Spinal cord (tissue), 10 donors: Measurements from ENCODE around the gene ZNF486. TPM values are rescaled to one million over a fixed set of nuclear protein-coding genes. Genes with fewer than 3 reads are reported as not detected.
A peak's percentile ranks its signal among the peaks of the same experiment; 100 is the strongest.
"Not testable (repeated sequence)": the region's sequence is repeated elsewhere in the genome, so short reads cannot be mapped to it uniquely, and the experiment has no call there.

ENCODE experiments used
- DNase-seq, 6 donors: peaks; one replicate each; pipeline versions ENCODE4 v3.0.0 to v3.0.0-alpha.2; 2013 to 2015; ENCODE audit warnings: low spot score in 6 of 6, low read depth in 4 of 6
- H3K27ac ChIP-seq: one replicate; pipeline ENCODE4 v1.5.1; 2013; ENCODE audit warnings: low read depth, low read length, control low read depth
- H3K27me3 ChIP-seq: one replicate; pipeline ENCODE4 v1.6.1; 2013; ENCODE audit warnings: low read length; ENCODE audit not compliant: control insufficient read depth, insufficient read depth
- H3K36me3 ChIP-seq: one replicate; pipeline ENCODE4 v1.6.1; 2013; ENCODE audit warnings: low read length; ENCODE audit not compliant: control insufficient read depth, insufficient read depth
- H3K4me1 ChIP-seq: one replicate; pipeline ENCODE4 v1.6.1; 2013; ENCODE audit warnings: low read length; ENCODE audit not compliant: control insufficient read depth, insufficient read depth
- H3K4me3 ChIP-seq: one replicate; pipeline ENCODE4 v1.5.1; 2013; ENCODE audit warnings: low read depth, low read length, control low read depth
- H3K9me3 ChIP-seq: one replicate; pipeline ENCODE4 v1.6.1; 2013; ENCODE audit warnings: low read length; ENCODE audit not compliant: control insufficient read depth, insufficient read depth
- WGBS: methylation state at CpG from one replicate; pipeline ENCODE4 v1.1.5; 2013; ENCODE audit warnings: missing lambda C conversion rate; ENCODE audit not compliant: insufficient coverage; 5-methylcytosine and 5-hydroxymethylcytosine counted together
- long read RNA-seq, 4 donors: transcript quantifications; one replicate each; lab custom pipeline, GENCODE V29; 2026
- polyA plus RNA-seq, 2 donors: library from polyadenylated mRNA; unstranded; fragments of 120-200 nt; gene quantifications; one replicate each; pipeline ENCODE4 v1.2.1, GENCODE V29; 2013; ENCODE audit not compliant: insufficient read length in 2 of 2
- total RNA-seq, 2 donors: library from RNA; depleted of rRNA in 1 of 2; stranded (reverse); fragments of 120-200 nt in 1 of 2; fragments of >200 nt in 1 of 2; gene quantifications; one replicate each; pipeline versions ENCODE4 v1.2.3 to v1.2.4, GENCODE V29; 2013 to 2014
- donor health status: healthy.

The ZNF486 gene
- total RNA-seq (1 to 10 TPM; 9.1 to 9.5 TPM), polyA plus RNA-seq (1 to 10 TPM; 5.5 to 5.8 TPM)
- long read RNA-seq, donor 1, partial matches to known transcripts = 0 of 2 reads
- long read RNA-seq, donor 1, other reads (novel, unspliced or antisense) = 0 of 2 reads
- long read RNA-seq, donor 2 = 0 reads
- long read RNA-seq, donor 3, partial matches to known transcripts = 0 of 3 reads
- long read RNA-seq, donor 3, other reads (novel, unspliced or antisense) = 0 of 3 reads
- long read RNA-seq, donor 4, transcript ZNF486-201 (4 exons, 3,837 nt) = major isoform, 10 of 13 reads
- long read RNA-seq, donor 4, partial matches to known transcripts = 0 of 13 reads
- long read RNA-seq, donor 4, other reads (novel, unspliced or antisense) = 0 of 13 reads

DNA sequence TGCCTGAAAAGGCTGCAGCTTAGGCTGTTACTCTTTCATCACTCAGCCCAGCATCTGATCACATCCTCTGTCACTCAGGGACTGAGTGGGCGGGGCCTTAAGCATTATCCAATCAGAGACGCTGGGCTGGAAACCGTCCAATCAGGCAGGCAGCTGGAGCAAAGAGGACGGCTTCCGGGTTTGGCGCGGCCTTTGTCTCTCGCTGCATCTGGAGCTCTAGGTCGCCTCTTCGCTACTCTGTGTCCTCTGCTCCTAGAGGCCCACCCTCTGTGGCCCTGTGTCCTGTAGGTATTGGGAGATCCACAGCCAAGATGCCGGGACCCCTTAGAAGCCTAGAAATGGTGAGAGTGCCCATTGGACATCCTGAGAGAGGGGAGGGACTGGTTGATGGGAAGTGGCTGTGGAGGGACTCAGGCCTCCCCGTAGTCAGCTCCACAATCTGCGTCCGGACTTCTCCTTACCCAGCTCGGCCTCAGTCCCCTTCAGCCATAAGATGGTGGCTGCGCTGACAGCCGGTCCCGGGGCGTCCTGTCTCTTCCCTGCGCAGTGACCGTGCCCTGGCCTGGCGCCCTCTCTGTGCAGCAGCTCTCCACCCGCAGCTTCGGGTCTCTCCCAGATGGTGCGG, at the start of gene ZNF486:
TSS of gene ZNF486 (plus strand) at position 195 of the 625 bp plus-strand sequence. CDS start at position 312, 117 bp downstream.
- peak; percentile 84 to 99 (median 96) for DNase-seq
- H3K27me3 ChIP-seq = no peaks in the 10 kb centered on the region
- peaks cover 17% of the 10 kb centered on the region for H3K4me1 ChIP-seq
- H3K4me3 ChIP-seq = peak within 1 kb of the TSS; percentile 79
- peak within 1 kb of the TSS; percentile 81 for H3K27ac ChIP-seq
- WGBS = under 1% methylated on average over 25 of the region's 25 CpGs
- peaks cover 7% of the 10 kb centered on the region for H3K36me3 ChIP-seq
- H3K9me3 ChIP-seq = no peaks in the 10 kb centered on the region

DNA sequence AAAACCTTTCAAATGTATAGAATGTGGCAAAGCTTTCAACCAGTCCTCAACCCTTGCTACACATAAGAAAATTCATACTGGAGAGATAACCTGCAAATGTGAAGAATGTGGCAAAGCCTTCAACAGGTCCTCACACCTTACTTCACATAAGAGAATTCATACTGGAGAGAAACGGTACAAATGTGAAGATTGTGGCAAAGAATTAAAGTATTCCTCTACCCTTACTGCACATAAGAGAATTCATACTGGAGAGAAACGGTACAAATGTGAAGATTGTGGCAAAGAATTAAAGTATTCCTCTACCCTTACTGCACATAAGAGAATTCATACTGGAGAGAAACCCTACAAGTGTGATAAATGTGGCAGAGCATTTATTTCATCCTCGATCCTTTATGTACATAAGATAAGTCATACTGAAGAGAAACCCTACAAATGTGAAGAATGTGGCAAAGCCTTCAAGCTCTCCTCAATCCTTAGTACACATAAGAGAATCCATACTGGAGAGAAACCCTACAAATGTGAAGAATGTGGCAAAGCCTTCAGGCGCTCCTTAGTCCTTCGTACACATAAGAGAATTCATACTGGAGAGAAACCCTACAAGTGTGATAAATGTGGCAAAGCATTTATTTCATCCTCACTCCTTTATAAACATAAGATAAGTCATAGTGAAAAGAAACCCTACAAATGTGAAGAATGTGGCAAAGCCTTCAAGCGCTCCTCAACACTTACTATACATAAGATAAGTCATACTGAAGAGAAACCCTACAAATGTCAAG, 48.8 kb upstream of the ZNF486 start:
- H3K36me3 ChIP-seq, H3K27me3 ChIP-seq, H3K27ac ChIP-seq, H3K4me1 ChIP-seq, DNase-seq, H3K4me3 ChIP-seq: not testable (repeated sequence)
- H3K9me3 ChIP-seq = peaks cover 31% of the 10 kb centered on the region
- WGBS = no CpG with 5 or more reads among the region's 6 CpGs

DNA sequence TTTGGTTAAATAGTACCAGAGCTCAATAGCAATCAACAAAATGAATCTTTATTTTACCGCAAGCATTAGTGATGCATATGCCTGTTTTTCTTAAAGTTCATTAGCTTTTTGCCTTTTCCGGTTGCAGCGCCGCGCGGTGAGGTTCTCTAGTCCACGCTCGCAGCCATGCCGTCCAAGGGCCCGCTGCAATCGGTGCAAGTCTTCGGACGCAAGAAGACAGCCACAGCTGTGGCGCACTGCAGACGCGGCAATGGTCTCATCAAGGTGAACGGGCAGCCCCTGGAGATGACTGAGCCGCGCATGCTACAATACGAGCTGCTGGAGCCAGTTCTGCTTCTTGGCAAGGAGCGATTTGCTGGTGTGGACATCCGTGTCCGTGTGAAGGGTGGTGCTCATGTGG, 42.1 kb upstream of the ZNF486 start:
- Histone ChIP-seq H3K4me3 (no peak overlapping the region), H3K36me3 (peaks cover 2% of the 10 kb centered on the region), H3K27me3 (no peaks in the 10 kb centered on the region), H3K27ac (no peak overlapping the region), H3K4me1 (no peaks in the 10 kb centered on the region), H3K9me3 (peaks cover 17% of the 10 kb centered on the region)
- 98% methylated on average over 22 of the region's 23 CpGs for WGBS
- DNase-seq = no peak

DNA sequence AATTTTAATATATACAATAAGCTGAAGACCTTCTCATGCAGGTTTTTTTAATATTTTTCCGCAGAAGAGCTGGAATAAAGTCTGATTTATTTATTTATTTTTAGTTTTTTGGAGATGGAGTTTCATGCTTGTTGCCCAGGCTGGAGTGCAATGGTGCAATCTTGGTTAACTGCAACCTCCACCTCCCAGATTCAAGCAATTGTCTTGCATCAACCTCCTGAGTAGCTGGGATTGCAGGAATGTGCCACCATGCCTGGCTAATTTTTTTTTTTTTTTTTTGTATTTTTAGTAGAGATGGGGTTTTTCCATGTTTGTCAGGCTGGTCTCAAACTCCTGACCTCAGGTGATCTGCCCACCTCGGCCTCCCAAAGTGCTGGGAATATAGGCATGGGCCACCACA, 34.1 kb upstream of the ZNF486 start:
- not testable (repeated sequence) for H3K4me3 ChIP-seq, H3K4me1 ChIP-seq, H3K27ac ChIP-seq, H3K27me3 ChIP-seq, H3K36me3 ChIP-seq, H3K9me3 ChIP-seq, DNase-seq
- 88% methylated on average over 1 of the region's 2 CpGs for WGBS

DNA sequence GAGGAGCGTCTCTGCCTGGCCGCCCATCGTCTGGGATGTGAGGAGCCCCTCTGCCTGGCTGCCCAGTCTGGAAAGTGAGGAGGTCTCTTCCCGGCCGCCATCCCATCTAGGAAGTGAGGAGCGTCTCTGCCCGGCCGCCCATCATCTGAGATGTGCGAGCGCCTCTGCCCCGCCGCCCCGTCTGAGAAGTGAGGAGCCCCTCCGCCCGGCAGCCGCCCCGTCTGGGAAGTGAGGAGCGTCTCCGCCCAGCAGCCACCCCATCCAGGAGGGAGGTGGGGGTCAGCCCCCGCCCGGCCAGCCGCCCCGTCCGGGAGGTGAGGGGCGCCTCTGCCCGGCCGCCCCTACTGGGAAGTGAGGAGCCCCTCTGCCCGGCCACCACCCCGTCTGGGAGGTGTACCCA, 29.3 kb upstream of the ZNF486 start:
- H3K4me1 ChIP-seq, H3K4me3 ChIP-seq, H3K27me3 ChIP-seq, H3K27ac ChIP-seq, H3K9me3 ChIP-seq, DNase-seq, H3K36me3 ChIP-seq: not testable (repeated sequence)
- WGBS = 100% methylated on average over 1 of the region's 29 CpGs

DNA sequence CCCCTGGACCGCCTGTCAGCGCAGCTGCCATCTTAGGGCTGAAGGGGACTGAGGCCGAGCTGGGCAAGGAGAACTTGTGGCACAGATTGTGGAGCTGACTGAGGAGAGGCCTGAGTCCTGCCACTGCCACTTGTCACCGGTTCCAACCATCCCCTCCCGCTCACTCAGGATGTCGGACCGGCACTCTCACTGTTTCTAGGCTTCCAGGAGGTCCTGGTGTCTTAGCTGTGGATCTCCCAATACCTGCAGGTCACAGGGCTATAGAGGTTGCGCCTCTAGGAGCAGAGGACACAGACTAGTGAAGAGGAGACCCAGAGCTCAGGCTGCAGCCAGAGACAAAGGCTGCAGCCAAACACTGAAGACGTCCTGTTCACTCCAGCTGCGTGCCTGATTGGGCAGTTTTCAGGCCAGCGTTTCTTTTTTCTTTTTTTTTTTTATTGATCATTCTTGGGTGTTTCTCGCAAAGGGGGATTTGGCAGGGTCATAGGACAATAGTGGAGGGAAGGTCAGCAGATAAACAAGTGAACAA, 15.3 kb upstream of the ZNF486 start:
- no peaks in the 10 kb centered on the region for H3K27me3 ChIP-seq
- no peak for DNase-seq

DNA sequence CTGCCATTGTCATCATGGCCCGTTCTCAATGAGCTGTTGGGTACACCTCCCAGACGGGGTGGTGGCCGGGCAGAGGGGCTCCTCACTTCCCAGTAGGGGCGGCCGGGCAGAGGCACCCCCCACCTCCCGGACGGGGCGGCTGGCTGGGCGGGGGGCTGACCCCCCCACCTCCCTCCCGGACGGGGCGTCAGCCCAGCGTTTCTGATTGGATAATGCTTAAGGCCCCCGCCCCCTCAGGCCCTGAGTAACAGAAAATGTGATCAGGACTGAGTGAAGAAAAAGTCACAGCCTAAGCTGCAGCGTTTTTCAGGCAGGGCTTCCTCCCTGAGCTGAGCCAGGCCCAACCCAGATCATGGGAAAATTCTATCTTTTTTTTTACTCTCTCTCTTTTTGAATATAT, 14.5 kb upstream of the ZNF486 start:
- not testable (repeated sequence) for H3K9me3 ChIP-seq, H3K36me3 ChIP-seq, H3K27me3 ChIP-seq, H3K27ac ChIP-seq, H3K4me3 ChIP-seq, DNase-seq, H3K4me1 ChIP-seq
- WGBS = 46% methylated on average over 6 of the region's 15 CpGs

More for the DNA sequence above, 15.3 kb upstream of the ZNF486 start:
- H3K36me3 ChIP-seq = no peaks in the 10 kb centered on the region
- no peak overlapping the region for H3K4me3 ChIP-seq
- H3K27ac ChIP-seq = no peak overlapping the region
- 95% methylated on average over 8 of the region's 12 CpGs for WGBS
- H3K4me1 ChIP-seq = no peaks in the 10 kb centered on the region
- no peaks in the 10 kb centered on the region for H3K9me3 ChIP-seq

DNA sequence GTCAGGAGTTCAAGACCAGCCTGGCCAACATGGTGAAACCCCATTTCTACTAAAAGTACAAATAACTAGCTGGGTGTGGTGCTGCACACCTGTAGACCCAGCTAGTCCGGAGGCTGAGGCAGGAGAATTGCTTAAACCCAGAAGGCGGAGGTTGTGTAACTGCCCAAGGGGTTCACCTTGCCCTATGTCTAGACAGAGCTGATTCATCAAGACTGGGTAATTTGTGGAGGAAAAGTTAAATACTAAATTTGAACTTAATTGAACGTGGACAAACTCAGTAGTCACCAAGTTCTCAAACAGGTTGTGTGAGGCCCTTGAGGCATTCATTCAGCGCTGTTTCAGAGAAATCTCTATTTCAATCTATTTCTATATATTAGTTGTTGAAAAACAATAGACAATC, 13.7 kb upstream of the ZNF486 start:
- no peak overlapping the region for H3K27ac ChIP-seq

DNA sequence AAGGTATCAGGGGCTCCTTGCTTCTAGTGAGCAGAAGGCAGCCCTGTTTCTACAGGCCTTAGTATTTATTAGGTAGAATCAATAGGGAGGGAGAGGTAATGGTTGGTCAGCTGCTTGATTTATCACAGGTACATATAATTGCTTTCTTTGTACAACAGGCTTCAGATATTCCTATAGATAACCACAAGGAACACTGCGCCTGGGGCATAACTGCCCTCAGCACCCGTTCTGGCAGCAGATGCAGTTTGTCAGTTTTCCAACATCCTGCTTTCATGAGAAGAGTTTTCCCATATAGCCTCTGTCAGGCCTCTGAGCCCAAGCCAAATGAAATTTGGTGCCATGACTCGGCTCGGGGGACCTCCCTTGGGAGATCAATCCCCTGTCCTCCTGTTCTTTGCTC, 12.4 kb upstream of the ZNF486 start:
- Histone ChIP-seq H3K4me1 (no peaks in the 10 kb centered on the region), H3K9me3 (no peaks in the 10 kb centered on the region), H3K4me3 (no peak overlapping the region), H3K27me3 (no peaks in the 10 kb centered on the region), H3K36me3 (no peaks in the 10 kb centered on the region), H3K27ac (no peak overlapping the region)
- WGBS = 98% methylated on average over 4 of the region's 4 CpGs
- DNase-seq = no peak

More for the DNA sequence above, 13.7 kb upstream of the ZNF486 start:
- Histone ChIP-seq H3K9me3 (no peaks in the 10 kb centered on the region), H3K4me3 (no peak overlapping the region), H3K36me3 (no peaks in the 10 kb centered on the region), H3K27me3 (no peaks in the 10 kb centered on the region), H3K4me1 (no peaks in the 10 kb centered on the region)
- WGBS = 100% methylated on average over 2 of the region's 4 CpGs
- DNase-seq = no peak
